SK-N-MC (cell line): ENCODE results near the gene SMIM29.

Experiments used
- DNase-seq: peaks from one replicate; pipeline ENCODE4 v3.0.0-alpha.2; 2011; ENCODE audit warnings: low read depth, low spot score
- H3K27ac ChIP-seq: fragments of 200-600 bp; sonication (generic); 2 replicates; pipeline ENCODE4 v1.5.1; 2016; ENCODE audit warnings: mixed run types
- H3K36me3 ChIP-seq: fragments of 200-600 bp; sonication (generic); 2 replicates; pipeline ENCODE4 v1.6.1; 2017; ENCODE audit warnings: antibody characterized with exemption, low read length, mixed read lengths; ENCODE audit not compliant: insufficient read depth
- H3K4me3 ChIP-seq: fragments of 200-600 bp; sonication (generic); 2 replicates; pipeline ENCODE4 v1.5.1; 2016
- H3K9ac ChIP-seq: fragments of 200-600 bp; sonication (generic); 2 replicates; pipeline ENCODE4 v1.8.0; 2017; ENCODE audit warnings: mixed run types, mixed read lengths; ENCODE audit not compliant: insufficient read length
- H3K9me3 ChIP-seq: fragments of 200-600 bp; sonication (generic); 2 replicates; pipeline ENCODE4 v1.6.1; 2017; ENCODE audit warnings: low read depth, mild to moderate bottlenecking, antibody characterized with exemption, low read length, moderate library complexity, mixed read lengths
- EZH2 ChIP-seq: fragments of 200-600 bp; sonication (generic); IDR thresholded peaks from one replicate; pipeline ENCODE4 v1.6.1; 2017; ENCODE audit warnings: antibody characterized with exemption
- FOXP2 ChIP-seq: optimal IDR thresholded peaks from 2 replicates; pipeline ENCODE3; 2011; ENCODE audit warnings: mild to moderate bottlenecking, moderate library complexity; ENCODE audit not compliant: insufficient read depth; ENCODE audit errors: extremely low read length, control extremely low read depth
- POLR2AphosphoS5 ChIP-seq: IDR thresholded peaks from 2 replicates; pipeline ENCODE4 v1.6.1; 2012; ENCODE audit warnings: mild to moderate bottlenecking, low read depth, low read length, borderline replicate concordance

The SMIM29 gene

GRCh38 chr6:34233867-34234266 is 14.9 kb downstream of the SMIM29 start:
- Histone ChIP-seq H3K4me3 (no peak overlapping the region), H3K9me3 (no peaks in the 10 kb centered on the region), H3K27ac (no peak overlapping the region), H3K9ac (no peak overlapping the region), H3K36me3 (no peaks in the 10 kb centered on the region; the same call in 1 of the 2 replicates)
- TF ChIP-seq FOXP2 (no peak), POLR2AphosphoS5 (no peak), EZH2 (no peak)
- DNase-seq = no peak

- Histone ChIP-seq H3K9ac (no peak overlapping the region), H3K36me3 (no peaks in the 10 kb centered on the region), H3K9me3 (no peaks in the 10 kb centered on the region), H3K27ac (no peak overlapping the region), H3K4me3 (no peak overlapping the region)
- TF ChIP-seq POLR2AphosphoS5 = no peak
- no peak for TF ChIP-seq FOXP2
- TF ChIP-seq EZH2 = no peak
- DNase-seq = no peak
Measured at GRCh38 chr6:34232901-34233300, 15.9 kb downstream of the SMIM29 start.

GRCh38 chr6:34231566-34232336 is 17.1 kb downstream of the SMIM29 start:
- H3K9ac ChIP-seq = no peak overlapping the region
- no peak for TF ChIP-seq POLR2AphosphoS5
- TF ChIP-seq FOXP2 = no peak
- no peak for TF ChIP-seq EZH2
- no peak overlapping the region for H3K4me3 ChIP-seq
- no peaks in the 10 kb centered on the region for H3K36me3 ChIP-seq
- no peaks in the 10 kb centered on the region for H3K9me3 ChIP-seq
- H3K27ac ChIP-seq = no peak overlapping the region
- DNase-seq = no peak

DNA sequence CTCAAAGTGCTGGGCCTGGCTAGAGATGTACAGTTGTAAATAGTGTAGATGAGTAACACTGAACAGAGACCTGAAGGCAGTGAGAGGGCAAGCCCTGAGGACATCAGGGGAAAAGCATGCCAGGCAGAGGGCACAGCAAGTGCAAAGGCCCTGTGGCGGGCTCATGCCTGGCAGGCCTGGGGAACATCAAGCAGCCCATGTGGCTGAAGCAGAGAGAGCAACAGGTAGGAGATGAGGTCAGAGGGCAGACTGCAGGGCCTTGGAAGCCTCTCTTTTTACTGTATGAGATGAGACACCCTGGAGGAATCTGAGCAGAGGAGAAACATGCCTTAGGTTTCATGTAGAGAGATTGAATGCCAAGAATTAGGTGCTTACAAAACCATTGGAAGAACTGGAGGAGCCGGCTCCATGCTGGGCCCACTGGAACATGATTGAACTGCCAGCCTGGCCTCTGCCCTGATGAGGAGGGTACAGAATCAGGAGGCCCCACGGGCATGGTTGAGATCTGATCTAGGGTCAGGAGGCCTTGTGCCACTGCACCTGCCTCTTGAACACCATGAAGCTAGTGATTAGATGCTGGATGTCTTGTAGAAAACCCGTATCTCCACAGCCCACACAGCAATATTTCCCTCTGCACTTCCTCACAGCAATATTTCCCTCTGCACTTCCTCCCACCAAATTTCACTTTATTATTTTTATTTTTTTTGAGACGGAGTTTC is 18.0 kb downstream of the SMIM29 start:
- no peak for DNase-seq
- Histone ChIP-seq H3K27ac (no peak overlapping the region), H3K9ac (no peak overlapping the region), H3K36me3 (no peaks in the 10 kb centered on the region), H3K9me3 (no peaks in the 10 kb centered on the region), H3K4me3 (no peak overlapping the region)
- no peak for TF ChIP-seq EZH2
- TF ChIP-seq POLR2AphosphoS5 = no peak
- no peak for TF ChIP-seq FOXP2

GRCh38 chr6:34229877-34230276 is 18.9 kb downstream of the SMIM29 start:
- no peak overlapping the region for H3K4me3 ChIP-seq
- H3K27ac ChIP-seq = no peak overlapping the region
- no peaks in the 10 kb centered on the region for H3K36me3 ChIP-seq
- no peaks in the 10 kb centered on the region for H3K9me3 ChIP-seq
- no peak overlapping the region for H3K9ac ChIP-seq
- no peak for DNase-seq
- TF ChIP-seq EZH2 (no peak), POLR2AphosphoS5 (no peak), FOXP2 (no peak)

GRCh38 chr6:34227761-34228421 is 20.9 kb downstream of the SMIM29 start:
- no peak for DNase-seq
- TF ChIP-seq EZH2 (no peak), FOXP2 (no peak), POLR2AphosphoS5 (no peak)
- Histone ChIP-seq H3K9ac (no peak overlapping the region), H3K4me3 (no peak overlapping the region), H3K27ac (no peak overlapping the region), H3K36me3 (no peaks in the 10 kb centered on the region), H3K9me3 (no peaks in the 10 kb centered on the region)

DNA sequence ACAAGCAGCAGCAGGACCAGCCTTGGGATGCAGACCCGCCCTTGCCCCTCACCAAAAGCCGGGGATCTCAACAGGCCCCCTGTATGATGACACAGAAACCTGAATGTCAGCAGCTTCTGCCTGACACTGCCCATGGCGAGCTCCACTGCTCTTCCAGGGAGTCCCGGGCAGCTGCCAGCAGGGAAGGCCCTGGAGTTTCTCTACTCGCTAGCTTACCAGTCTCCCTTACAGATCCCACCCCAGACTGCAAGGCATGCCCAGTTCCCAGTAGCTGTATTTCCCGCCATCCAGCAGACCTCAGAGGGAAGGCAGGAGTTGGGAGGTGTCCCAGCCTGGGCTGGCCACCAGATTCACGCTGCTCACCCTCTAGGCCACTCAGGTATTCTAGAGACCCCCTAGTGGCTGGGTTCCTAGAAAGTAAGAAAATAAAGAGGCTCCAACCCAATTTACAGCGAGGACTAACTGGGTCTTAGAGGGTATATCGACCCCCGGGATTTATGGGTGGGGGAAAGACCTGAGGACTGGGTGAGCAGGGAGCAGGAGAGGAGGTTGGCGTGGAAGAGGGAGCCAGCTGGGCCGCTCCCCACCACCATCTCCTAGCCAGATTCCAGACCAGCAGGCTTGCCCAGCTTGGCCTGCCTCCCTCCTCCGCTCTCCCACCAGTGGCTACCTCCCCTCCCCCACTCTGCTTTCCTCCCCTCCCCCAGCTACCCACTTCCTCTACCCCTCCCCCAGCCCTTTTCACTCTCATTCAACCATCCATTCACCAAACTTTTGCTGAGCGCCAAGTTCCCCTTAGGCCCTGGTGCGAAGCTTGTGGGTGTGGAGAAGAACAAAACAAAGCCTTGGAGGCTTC is 21.8 kb downstream of the SMIM29 start:
- Histone ChIP-seq H3K36me3 (no peaks in the 10 kb centered on the region), H3K9me3 (no peaks in the 10 kb centered on the region), H3K9ac (no peak overlapping the region), H3K27ac (no peak overlapping the region), H3K4me3 (no peak overlapping the region)
- TF ChIP-seq FOXP2 = no peak
- TF ChIP-seq EZH2 = no peak
- no peak for DNase-seq
